Rectal smooth muscle tissue (tissue), 1 donor: ENCODE data around the gene RGPD3.
"Not testable (repeated sequence)": the region's sequence is repeated elsewhere in the genome, so short reads cannot be mapped to it uniquely, and the experiment has no call there.

Source experiments
- H3K27ac ChIP-seq: one replicate; pipeline ENCODE4 v1.7.0; 2013; ENCODE audit warnings: low read depth, low read length, inconsistent platforms
- H3K27me3 ChIP-seq: one replicate; pipeline ENCODE4 v1.7.0; 2013; ENCODE audit warnings: low read length; ENCODE audit not compliant: control insufficient read depth, insufficient read depth
- H3K36me3 ChIP-seq: one replicate; pipeline ENCODE4 v1.7.0; 2013; ENCODE audit warnings: low read length; ENCODE audit not compliant: control insufficient read depth, insufficient read depth
- H3K4me1 ChIP-seq: one replicate; pipeline ENCODE4 v1.7.0; 2013; ENCODE audit warnings: low read length; ENCODE audit not compliant: control insufficient read depth, insufficient read depth
- H3K4me3 ChIP-seq: one replicate; pipeline ENCODE4 v1.7.0; 2013; ENCODE audit warnings: low read length
- H3K9ac ChIP-seq: one replicate; pipeline ENCODE4 v1.7.0; 2013; ENCODE audit warnings: low read length

Gene RGPD3

DNA sequence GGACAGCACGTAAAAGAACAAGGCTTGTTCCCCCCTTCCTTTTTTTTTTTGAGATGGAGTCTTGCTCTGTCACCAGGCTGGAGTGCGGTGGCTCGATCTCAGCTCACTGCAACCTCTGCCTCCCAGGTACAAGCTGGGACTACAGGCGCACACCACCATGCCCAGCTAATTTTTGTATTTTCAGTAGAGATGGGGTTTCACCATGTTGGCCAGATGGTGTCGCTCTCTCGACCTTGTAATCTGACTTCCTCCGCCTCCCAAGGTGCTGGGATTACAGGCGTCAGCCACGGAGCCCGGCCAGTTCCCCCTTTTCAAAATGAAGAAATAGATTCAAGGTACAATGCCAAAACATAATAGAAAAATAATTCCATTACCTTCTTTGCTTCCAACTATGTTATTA, 6.3 kb downstream of the RGPD3 start:
- not testable (repeated sequence) for H3K27me3 ChIP-seq, H3K36me3 ChIP-seq, H3K4me3 ChIP-seq, H3K4me1 ChIP-seq, H3K27ac ChIP-seq, H3K9ac ChIP-seq

DNA sequence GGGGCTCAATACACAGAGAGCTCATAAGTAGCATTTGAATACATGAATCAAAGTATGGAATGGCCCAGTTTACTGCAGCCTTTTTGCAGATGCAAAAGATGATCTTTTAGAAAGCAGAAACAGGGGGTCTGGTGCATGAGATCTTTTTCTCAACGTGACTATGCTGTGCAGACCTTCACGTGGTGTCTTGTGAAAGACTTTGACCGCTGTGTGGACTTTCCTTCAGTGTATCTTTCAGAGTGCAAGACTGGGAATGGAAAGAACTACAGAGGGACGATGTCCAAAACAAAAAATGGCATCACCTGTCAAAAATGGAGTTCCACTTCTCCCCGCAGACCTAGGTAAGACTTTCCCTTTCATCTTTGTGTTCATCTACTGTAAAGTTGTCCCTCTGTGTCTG, 77.5 kb downstream of the RGPD3 start:
- not testable (repeated sequence) for H3K4me1 ChIP-seq, H3K36me3 ChIP-seq, H3K4me3 ChIP-seq, H3K9ac ChIP-seq, H3K27ac ChIP-seq, H3K27me3 ChIP-seq

DNA sequence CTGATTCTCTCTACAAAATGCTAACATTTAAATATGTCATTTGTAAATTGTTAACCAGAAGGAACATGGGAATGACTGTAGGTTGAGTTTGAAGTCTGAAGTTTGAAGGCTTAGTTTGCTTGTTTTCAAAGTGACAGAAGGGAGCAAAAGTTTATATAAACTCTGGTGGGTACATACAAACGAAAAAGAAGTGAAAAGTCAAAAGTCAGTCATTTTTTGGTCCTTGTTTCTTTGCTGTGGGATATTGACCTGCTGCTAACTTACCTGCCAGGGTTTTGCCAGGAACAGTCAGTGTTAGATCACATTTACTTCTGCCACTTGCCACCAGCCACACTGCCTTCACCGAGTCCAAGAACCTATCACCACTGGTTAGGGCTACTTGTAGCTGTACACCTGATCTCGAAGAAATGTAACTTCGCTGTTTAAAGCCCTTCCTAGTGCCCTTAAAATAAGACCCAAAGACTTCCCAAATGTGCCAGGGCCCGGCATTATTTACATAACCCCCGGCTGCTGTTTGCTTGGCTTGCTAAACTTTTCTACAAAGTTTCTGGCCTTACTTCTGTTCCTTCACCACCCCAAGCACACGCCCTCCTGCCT, 79.3 kb downstream of the RGPD3 start:
- not testable (repeated sequence) for H3K4me3 ChIP-seq, H3K9ac ChIP-seq, H3K36me3 ChIP-seq, H3K27ac ChIP-seq, H3K4me1 ChIP-seq, H3K27me3 ChIP-seq

DNA sequence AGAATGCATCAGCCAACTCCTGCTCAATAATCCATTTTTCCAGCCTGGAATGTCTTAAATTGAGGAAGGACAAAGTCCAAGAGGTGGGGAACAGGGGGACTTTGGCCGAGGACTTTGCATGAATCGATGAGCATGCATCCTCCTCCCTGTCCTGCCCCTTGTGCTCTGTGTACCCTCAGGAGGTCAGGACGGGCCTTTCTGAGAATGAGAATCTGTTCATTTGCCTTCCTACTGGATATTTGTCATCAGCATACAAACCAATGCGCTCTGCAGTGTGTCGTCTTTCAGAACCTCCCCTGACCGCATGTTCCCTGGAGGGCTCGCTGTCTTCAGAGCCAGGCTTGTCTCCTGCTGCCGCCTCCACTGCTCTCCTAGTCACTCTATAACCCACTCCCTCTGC, 83.7 kb downstream of the RGPD3 start:
- not testable (repeated sequence) for H3K36me3 ChIP-seq, H3K27ac ChIP-seq, H3K9ac ChIP-seq, H3K4me3 ChIP-seq, H3K4me1 ChIP-seq, H3K27me3 ChIP-seq

DNA sequence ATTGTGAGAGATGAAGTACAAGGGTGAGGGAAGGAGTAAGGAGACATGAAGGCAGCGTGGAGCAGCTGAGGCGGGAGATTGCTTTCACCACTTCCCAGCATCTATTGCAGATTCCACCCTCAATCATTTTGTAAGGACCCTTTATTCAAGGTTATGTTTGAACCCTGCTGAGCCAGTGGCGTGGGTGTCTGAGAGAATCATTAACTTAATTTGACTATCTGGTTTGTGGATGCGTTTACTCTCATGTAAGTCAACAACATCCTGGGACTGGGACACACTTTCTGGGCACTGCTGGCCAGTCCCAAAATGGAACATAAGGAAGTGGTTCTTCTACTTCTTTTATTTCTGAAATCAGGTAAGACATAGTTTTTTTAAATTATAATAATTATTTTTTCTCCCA, 86.3 kb downstream of the RGPD3 start:
- H3K4me3 ChIP-seq, H3K27me3 ChIP-seq, H3K4me1 ChIP-seq, H3K36me3 ChIP-seq, H3K27ac ChIP-seq, H3K9ac ChIP-seq: not testable (repeated sequence)

DNA sequence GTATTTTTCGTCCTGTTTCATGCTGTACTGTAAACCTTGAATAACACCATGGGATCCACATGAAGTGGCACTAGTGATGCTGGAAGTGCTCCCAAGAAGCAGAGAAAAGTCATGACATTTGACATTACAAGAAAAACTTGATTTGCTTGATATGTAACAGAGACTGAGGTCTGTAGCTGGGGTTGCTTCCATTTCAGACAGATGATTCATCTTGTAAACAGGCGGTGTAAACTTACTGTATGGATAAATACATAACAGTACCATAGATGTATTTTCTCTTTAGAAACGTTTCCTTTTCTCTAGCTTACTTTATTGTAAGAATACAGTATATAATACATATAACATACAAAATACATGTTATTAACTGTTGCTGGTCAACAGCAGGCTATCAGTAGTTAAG, 88.6 kb downstream of the RGPD3 start:
- not testable (repeated sequence) for H3K27ac ChIP-seq, H3K4me3 ChIP-seq, H3K27me3 ChIP-seq, H3K4me1 ChIP-seq, H3K36me3 ChIP-seq, H3K9ac ChIP-seq

DNA sequence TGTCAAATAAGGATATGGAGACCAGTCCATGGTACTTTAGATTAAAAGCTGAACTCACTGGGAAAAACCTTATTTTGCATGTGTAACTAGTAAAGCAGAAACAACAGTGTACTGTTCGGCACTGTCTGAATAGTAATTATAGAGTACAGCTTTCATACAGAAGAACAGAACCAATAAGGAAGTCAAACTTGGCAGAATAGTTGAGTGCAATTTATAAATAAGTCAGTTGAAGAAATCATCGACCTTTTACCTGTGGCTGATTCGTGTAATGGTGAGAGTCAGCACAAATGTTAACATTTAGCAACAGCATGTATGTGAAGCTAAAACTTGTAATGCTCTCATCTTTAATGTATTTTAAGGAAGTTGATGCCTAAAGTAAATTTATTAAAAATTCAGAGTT, 99.0 kb downstream of the RGPD3 start:
- not testable (repeated sequence) for H3K4me3 ChIP-seq, H3K27ac ChIP-seq, H3K36me3 ChIP-seq, H3K4me1 ChIP-seq, H3K27me3 ChIP-seq, H3K9ac ChIP-seq

DNA sequence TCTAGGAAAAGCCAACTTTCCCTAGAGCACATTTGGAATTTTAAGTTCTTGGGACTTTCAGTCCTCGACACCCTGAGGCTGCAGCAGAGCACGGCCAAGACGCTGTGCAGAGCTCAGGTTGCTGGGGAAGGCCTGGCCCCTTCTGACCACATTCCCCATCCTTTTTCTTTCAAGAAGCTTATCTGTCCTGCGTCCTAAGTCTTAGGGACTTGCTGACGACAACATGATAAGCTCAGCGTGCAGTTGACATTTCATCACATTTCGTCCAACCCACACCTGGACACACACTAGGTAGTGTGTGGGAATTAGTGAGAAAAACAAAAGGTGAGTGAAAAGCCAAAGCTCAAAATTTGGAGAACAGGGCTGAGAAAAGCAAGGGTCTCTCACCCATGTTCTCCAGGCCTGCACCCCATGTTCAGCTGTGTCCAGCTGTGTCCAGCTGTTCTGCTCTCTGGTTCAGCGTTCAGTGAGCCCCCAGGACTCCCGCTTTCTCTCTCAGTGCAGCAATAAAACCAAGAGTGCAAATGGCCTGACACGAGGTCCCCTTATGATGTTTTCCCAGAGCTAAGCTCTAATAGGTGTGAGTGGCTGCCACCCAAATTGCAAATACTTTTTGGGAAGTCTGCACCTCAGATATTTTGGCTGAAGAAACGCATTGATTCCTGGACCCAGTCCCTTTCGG, 101.9 kb downstream of the RGPD3 start:
- Histone ChIP-seq H3K27me3 (no peaks in the 10 kb centered on the region), H3K9ac (no peak overlapping the region), H3K4me3 (no peak overlapping the region), H3K36me3 (no peaks in the 10 kb centered on the region), H3K27ac (no peak overlapping the region), H3K4me1 (no peaks in the 10 kb centered on the region)

DNA sequence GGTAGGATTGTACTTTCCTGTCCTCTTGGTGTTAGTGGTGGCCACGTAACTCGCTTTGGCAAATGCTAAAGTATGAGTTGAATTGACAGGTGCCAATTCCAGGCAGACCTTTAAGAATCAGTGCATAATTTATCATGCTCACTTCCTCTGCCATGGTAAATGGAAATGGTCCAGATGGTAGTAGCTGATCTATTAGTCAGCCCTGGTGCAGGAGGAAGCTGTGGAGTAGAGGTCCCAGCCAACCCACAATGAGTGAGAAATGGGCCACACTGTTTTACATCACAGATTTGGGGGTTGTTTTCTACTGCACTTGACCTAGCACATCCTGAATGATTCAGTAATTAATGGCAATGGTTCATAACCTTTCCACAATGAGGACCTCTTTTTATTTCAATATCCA, 104.4 kb downstream of the RGPD3 start:
- Histone ChIP-seq H3K27ac (no peak overlapping the region), H3K9ac (no peak overlapping the region), H3K36me3 (no peaks in the 10 kb centered on the region), H3K27me3 (no peaks in the 10 kb centered on the region), H3K4me1 (no peaks in the 10 kb centered on the region), H3K4me3 (no peak overlapping the region)

DNA sequence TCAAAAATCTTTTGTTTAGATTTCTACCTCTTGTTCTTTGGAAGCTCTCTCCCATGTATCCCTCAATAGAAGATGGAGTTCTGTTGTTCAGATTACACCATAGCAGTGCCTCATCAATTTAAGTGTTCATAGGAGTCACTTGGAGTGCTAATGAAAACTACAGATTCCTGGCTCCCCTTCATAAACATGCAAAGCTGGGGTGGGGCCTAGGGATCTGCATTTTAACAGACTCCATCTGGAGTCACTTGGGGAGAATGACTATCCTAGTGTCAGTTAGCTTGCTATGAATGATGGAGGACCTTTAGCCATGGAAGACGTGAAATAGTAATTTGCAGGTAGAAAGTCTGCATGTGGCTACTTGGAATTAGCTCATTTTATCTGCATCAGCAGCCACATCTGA, 105.4 kb downstream of the RGPD3 start:
- no peaks in the 10 kb centered on the region for H3K4me1 ChIP-seq
- H3K27me3 ChIP-seq = no peaks in the 10 kb centered on the region
- H3K36me3 ChIP-seq = no peaks in the 10 kb centered on the region

DNA sequence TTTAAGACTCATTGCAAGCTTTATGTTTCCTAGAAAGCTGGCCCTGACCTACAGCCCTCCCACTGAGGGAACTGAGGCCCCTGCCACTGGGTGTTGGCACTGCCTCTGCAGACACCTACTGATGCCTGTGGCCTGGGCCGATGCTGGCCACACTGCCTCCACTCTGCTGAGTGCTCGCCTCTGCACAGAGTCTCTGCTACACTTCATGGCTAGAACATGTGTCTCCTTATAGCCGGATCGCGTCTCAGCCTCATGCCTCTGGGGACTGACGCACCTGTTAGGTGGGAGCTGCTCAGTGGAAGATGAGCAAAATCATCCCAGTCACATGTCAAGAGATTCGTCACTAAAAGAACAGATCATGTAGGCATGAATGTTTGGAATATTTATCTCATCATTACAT, 108.7 kb downstream of the RGPD3 start:
- H3K27me3 ChIP-seq = no peaks in the 10 kb centered on the region
- H3K27ac ChIP-seq = no peak overlapping the region

More for the DNA sequence above, 105.4 kb downstream of the RGPD3 start:
- Histone ChIP-seq H3K27ac (no peak overlapping the region), H3K9ac (no peak overlapping the region), H3K4me3 (no peak overlapping the region)

DNA sequence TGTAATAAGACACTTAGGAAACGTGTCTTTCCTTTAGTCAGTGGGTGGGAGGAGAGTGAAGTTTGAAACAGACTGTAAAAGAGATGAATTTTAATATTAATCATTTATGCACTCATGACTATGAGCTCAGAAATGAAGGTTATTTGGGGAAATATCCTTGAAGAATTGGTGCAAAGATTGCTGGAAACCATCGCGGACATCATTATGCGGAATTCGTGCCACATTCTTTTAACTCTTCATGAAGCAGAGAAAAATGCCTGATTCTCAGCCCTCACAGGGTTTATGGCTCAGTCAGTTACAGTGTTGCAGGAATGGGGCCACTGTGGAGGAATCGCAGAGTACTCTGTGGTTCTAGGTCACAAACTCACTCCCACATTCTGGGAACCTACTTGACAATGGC, 109.7 kb downstream of the RGPD3 start:
- Histone ChIP-seq H3K9ac (no peak overlapping the region), H3K36me3 (no peaks in the 10 kb centered on the region), H3K27me3 (no peaks in the 10 kb centered on the region), H3K27ac (no peak overlapping the region), H3K4me3 (no peak overlapping the region), H3K4me1 (no peaks in the 10 kb centered on the region)

More for the DNA sequence above, 108.7 kb downstream of the RGPD3 start:
- H3K4me3 ChIP-seq = no peak overlapping the region
- H3K9ac ChIP-seq = no peak overlapping the region
- no peaks in the 10 kb centered on the region for H3K36me3 ChIP-seq
- H3K4me1 ChIP-seq = no peaks in the 10 kb centered on the region

DNA sequence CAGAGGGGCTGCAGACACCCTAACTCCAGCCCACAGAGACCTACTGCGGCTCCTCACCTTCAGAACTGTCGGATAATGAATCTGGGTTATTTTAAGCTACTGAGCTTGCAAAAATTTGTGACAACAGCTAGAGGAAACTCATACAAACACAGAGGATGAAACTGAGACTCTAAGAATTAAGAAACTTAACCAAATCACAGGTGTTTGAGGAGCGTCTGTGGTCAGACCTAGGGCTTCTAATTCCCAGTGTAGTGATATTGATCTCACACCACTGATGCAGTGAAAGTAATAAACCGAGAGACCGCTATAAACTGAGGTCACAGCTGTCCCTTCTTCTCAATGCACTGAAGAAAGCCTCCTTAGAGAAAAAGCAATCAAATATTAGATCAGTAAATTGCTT, 110.1 kb downstream of the RGPD3 start:
- H3K36me3 ChIP-seq = no peaks in the 10 kb centered on the region
- no peaks in the 10 kb centered on the region for H3K27me3 ChIP-seq
- no peak overlapping the region for H3K27ac ChIP-seq
- H3K9ac ChIP-seq = no peak overlapping the region
- H3K4me1 ChIP-seq = no peaks in the 10 kb centered on the region
- no peak overlapping the region for H3K4me3 ChIP-seq
